Progenitor cell of endocrine pancreas (in vitro differentiated cells): ENCODE measurements around the gene SCN8A. TPM values are rescaled to one million over a fixed set of nuclear protein-coding genes. Genes with fewer than 3 reads are reported as not detected.

ENCODE experiments used
- DNase-seq: peaks from one replicate; pipeline ENCODE4 v3.0.0; 2021; ENCODE audit warnings: low spot score; ENCODE audit not compliant: unreplicated experiment
- H3K27ac Mint-ChIP-seq: 2 replicates; pipeline ENCODE4 v1.8.0; 2021; ENCODE audit warnings: mild to moderate bottlenecking, moderate library complexity, mixed read lengths
- H3K27me3 Mint-ChIP-seq: 2 replicates; pipeline ENCODE4 v1.8.0; 2021; ENCODE audit warnings: mixed read lengths
- H3K36me3 Mint-ChIP-seq: 2 replicates; pipeline ENCODE4 v1.8.0; 2022; ENCODE audit warnings: mixed read lengths; ENCODE audit not compliant: insufficient read depth
- H3K4me1 Mint-ChIP-seq: 2 replicates; pipeline ENCODE4 v1.8.0; 2021; ENCODE audit warnings: low read depth, mixed read lengths
- H3K4me3 Mint-ChIP-seq: 2 replicates; pipeline ENCODE4 v1.8.0; 2021; ENCODE audit warnings: low read depth, mild to moderate bottlenecking, moderate library complexity, mixed read lengths
- H3K9me3 Mint-ChIP-seq: 2 replicates; pipeline ENCODE4 v1.8.0; 2021; ENCODE audit warnings: low read depth, mixed read lengths
- CTCF ChIP-seq: fragments of 200-600 bp; sonication (generic); IDR thresholded peaks from one replicate; pipeline ENCODE4 v1.5.0; 2021; ENCODE audit warnings: antibody characterized with exemption, mild to moderate bottlenecking; ENCODE audit not compliant: unreplicated experiment
- total RNA-seq: library from RNA; stranded (reverse); gene quantifications from 2 replicates; pipeline ENCODE4 v1.2.1, GENCODE V29; 2021

Gene SCN8A
- total RNA-seq, 1 donor from 2014 or later, result 9.8 TPM

GRCh38 chr12:51669271-51669670, 78.2 kb downstream of the SCN8A start:
- Mint-ChIP-seq H3K27me3 (no peaks in the 10 kb centered on the region), H3K9me3 (no peaks in the 10 kb centered on the region), H3K4me3 (no peak overlapping the region), H3K4me1 (no peaks in the 10 kb centered on the region), H3K27ac (no peak overlapping the region), H3K36me3 (no peaks in the 10 kb centered on the region)
- DNase-seq, result no peak
- TF ChIP-seq CTCF, result no peak

GRCh38 chr12:51669996-51670395, 79.0 kb downstream of the SCN8A start:
- Mint-ChIP-seq H3K9me3 (no peaks in the 10 kb centered on the region), H3K36me3 (no peaks in the 10 kb centered on the region), H3K27ac (no peak overlapping the region), H3K4me1 (peaks cover 3% of the 10 kb centered on the region), H3K27me3 (no peaks in the 10 kb centered on the region), H3K4me3 (no peak overlapping the region)
- TF ChIP-seq CTCF, result no peak
- no peak for DNase-seq

- H3K27me3 Mint-ChIP-seq, result no peaks in the 10 kb centered on the region
- no peak overlapping the region for H3K27ac Mint-ChIP-seq
Measured at GRCh38 chr12:51672334-51672733, 81.3 kb downstream of the SCN8A start.

GRCh38 chr12:51675071-51675803, 84.2 kb downstream of the SCN8A start:
- H3K36me3 Mint-ChIP-seq, result no peaks in the 10 kb centered on the region
- DNase-seq, result no peak
- H3K4me3 Mint-ChIP-seq, result no peak overlapping the region
- no peak overlapping the region for H3K27ac Mint-ChIP-seq
- TF ChIP-seq CTCF, result no peak
- H3K27me3 Mint-ChIP-seq, result no peaks in the 10 kb centered on the region
- no peaks in the 10 kb centered on the region for H3K9me3 Mint-ChIP-seq
- H3K4me1 Mint-ChIP-seq, result peaks cover 6% of the 10 kb centered on the region

More at GRCh38 chr12:51672334-51672733, 81.3 kb downstream of the SCN8A start:
- no peak for TF ChIP-seq CTCF
- Mint-ChIP-seq H3K4me1 (peaks cover 6% of the 10 kb centered on the region), H3K4me3 (no peak overlapping the region), H3K9me3 (no peaks in the 10 kb centered on the region), H3K36me3 (no peaks in the 10 kb centered on the region)
- no peak for DNase-seq

GRCh38 chr12:51676875-51677274, 85.8 kb downstream of the SCN8A start:
- no peak for DNase-seq
- H3K27ac Mint-ChIP-seq, result no peak overlapping the region
- H3K36me3 Mint-ChIP-seq, result no peaks in the 10 kb centered on the region
- H3K4me3 Mint-ChIP-seq, result no peak overlapping the region
- peaks cover 6% of the 10 kb centered on the region for H3K4me1 Mint-ChIP-seq
- no peaks in the 10 kb centered on the region for H3K9me3 Mint-ChIP-seq
- no peaks in the 10 kb centered on the region for H3K27me3 Mint-ChIP-seq
- TF ChIP-seq CTCF, result no peak
